HUDEP-2 (cell line): Measurements from ENCODE around the gene SDHC.
"Not testable (repeated sequence)": the region's sequence is repeated elsewhere in the genome, so short reads cannot be mapped to it uniquely, and the experiment has no call there.

Experiments
- DNase-seq, 76 experiments: peaks; one replicate each; lab custom pipeline; 2025; ENCODE audit not compliant: unreplicated experiment in 76 of 76; lab: John Stamatoyannopoulos, UW

The SDHC gene

DNA sequence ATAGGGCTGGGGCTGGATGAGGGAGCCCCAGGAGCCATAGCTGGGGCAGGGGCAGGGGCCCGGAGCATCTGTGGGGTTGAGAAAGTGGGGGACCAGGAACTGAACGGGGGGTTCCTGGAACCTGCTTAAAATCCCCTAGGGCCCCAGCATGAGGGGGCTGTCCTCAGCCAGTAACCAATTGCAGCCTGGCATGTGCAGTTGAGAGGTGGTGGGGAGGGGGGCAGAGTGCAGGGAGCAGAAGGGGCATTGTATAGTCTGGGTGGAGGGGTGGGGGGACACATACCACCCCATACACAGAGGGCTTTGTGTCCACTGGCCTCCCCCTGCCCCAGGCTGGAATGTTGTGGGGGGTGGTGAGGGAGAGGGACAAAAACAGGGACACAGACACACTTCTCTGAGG is 4.3 kb upstream of the SDHC start, which contains the start of gene MPZ:
Gene MPZ, minus strand, starts transcription at position 101 of the 400 bp plus-strand sequence. Its CDS starts 63 bp downstream, at position 38.
- no peak for DNase-seq

DNA sequence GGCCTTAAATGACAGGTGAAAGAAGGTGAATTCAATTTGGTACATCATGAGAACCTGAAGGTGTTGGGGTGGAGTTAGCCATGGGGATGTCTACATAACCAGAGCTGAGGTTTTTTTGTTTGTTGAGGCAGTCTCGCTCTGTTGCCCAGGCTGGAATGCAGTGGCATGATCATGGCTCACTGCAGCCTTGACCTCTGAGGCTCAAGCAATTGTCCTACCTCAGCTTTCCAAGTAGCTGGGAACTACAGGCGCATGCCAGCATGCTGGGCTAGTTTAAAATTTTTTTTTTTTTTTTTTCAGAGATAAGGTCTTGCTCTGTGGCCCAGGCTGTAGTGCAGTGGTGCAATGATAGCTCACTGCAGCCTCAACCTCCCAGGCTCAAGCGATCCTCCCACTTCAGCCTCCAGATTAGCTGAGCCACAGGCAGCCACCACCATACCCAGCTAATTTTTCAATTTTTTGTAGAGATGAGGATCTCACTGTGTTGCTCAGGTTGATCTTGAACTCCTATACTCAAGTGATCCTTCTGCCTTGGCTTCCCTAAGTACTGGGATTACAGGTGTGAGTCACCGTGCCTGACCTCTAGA is 2.5 kb upstream of the SDHC start:
- DNase-seq: no peak

DNA sequence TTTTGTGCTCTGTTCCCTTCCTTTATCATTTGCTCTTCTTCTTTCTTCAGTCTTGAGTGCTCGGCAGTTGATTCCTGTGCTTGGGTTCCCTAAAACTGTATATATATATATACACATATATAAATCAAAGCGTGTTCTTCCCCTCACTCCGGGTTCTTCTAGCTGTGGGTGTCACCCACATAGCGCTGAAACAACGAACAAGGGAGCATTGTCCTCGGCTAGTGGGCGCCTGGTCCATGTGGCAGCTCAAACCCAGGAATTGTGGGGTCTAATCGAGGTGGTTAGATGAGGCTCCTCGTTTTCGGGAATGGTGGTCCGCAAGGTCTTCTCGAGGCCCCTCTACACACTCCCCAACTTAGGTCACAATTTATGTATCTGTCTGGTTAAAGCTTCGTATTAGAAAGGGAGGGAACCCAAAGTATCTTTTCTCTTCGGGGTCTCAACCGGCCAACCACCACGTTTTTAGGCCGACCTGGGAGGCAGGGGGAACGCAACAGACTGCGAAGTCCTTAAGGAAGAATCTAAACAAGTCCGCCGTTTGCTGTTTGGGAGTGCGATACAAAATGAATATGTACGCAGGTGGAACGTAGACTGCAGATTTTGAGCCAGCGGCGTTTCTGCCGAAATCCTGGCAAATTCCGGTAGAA is 504 bp upstream of the SDHC start:
- no peak for DNase-seq

DNA sequence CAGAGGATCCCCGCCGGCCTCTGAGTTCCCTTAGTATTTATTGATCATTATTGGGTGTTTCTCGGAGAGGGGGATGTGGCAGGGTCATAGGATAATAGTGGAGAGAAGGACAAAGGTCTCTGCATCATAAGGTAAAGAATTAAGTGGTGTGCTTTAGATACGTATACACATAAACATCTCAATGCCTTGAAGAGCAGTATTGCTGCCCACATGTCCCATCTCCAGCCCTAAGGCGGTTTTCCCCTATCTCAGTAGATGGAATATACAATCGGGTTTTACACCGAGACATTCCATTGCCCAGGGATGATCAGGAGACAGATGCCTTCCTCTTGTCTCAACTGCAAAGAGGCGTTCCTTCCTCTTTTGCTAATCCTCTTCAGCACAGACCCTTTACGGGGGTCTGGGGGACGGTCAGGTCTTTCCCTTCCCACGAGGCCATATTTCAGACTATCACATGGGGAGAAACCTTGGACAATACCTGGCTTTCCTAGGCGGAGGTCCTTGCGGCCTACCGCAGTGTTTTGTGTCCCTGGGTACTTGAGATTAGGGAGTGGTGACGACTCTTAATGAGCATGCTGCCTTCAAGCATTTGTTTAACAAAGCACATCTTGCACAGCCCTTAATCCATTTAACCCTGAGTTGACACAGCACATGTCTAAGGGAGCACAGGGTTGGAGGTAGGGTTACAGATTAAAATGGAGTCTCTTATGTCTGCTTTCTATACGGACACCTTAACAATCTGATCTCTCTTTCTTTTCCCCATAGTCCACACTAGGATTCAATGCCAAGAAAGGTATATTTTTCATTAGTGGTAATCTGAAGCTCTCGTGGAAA is 1.9 kb downstream of the SDHC start:
- DNase-seq: not testable (repeated sequence)

DNA sequence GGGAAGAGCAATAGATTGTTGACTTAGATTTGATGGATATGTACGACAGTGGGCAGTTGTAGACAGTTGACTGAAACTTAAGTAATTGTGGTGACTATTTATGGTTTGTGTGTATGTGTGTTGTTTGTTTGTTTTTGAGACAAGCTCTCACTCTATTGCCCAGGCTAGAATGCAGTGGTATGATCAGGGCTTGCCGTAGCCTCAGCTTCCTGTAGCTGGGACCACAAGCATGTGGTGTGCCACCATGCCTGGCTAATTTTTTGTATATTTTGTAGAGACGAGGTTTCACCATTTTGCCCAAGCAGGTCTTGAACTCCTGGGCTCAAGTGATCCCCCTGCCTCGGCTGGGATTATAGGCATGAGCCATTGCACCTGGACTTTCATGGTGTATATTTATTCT is 9.8 kb downstream of the SDHC start:
- no peak for DNase-seq

DNA sequence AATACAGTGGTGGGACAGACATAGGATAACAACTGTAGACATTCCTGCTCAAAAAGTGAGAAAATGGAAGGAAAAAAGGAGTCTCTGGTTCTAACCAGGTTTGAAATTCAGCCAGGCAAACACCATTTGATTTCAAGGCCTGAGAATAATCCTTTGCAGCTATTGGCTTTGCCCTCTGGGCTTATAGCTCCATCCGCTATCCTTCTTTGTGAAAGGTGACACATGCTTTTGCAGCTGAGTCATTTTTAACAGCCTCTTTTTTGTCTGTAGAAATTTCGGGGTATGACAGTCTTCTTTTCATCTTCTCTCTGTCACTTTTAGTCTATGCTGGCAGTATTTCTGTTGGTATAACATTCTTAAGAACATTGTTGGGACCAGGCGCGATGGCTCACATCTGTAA is 16.2 kb downstream of the SDHC start:
- DNase-seq: no peak

DNA sequence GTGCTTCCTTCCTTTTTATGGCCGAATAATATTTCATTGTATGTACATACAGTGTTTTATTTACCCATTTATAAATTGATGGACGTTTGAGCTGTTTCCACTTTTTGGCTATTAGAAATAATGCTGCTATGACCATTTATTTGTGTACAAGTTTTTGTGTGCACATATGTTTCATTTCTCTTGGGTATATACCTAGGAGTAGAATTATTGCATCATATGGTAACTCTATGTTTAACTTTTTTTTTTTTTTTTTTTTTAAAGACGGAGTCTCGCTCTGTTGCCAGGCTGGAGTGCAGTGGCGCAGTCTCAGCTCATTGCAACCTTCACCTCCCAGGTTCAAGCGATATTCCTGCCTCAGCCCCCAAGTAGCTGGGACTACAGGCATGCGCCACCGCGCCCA is 19.0 kb downstream of the SDHC start:
- no peak for DNase-seq

DNA sequence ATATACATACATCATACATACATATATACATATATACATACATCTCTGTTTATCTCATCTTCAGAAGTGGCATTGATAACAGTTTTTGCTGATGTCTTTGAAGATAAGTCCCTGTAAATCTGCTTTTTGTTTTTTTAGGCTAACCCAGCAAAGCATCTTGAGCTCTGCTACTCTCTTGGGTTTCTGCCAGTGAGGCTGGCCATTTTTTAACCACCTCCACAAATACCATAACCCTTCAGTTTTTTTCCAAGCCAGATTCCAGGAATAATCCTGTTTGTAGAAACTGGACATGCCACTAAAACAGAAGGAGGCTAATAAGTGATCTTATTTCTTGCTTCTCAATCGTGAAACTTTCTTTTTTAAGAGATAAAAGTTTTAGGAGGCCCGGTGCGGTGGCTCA is 21.6 kb downstream of the SDHC start:
- no peak for DNase-seq

DNA sequence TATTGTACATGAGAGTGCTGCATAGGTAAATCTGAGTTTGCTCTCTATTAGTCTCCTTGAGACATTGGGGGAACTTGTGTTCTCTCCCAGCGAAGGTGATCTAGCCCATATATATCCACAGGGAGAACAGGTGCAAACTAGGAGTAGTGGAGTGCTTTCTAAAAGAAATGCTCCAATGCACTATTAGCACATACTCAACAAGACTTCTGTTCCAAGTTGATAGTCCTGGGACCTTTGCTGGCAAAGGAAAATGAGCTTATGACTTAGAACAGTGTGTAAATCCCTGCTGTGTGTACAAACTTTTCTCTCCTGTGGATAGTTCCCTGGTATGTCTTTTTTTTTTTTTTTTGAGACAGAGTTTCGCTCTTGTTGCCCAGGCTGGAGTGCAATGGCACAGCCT is 28.0 kb downstream of the SDHC start:
- no peak for DNase-seq

DNA sequence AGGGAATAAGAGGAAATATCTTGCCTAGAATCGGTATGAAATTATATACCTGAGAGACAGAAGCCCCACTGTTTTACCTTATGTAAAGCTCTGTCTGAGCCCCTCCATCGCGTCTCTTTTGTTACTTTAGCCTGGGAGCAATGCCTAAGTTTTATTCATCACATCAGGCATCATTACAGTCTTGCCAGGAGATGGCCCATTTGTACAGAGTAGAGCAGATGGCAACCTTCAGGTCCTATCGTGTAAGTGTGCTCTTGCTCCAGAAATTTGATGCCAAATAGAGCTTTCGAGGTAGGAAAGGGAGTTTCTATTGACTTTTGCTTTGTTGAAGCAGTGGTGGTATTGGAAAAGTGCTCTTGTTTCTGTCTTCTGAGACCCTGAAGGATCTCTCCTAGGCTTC is 28.6 kb downstream of the SDHC start:
- DNase-seq: no peak

DNA sequence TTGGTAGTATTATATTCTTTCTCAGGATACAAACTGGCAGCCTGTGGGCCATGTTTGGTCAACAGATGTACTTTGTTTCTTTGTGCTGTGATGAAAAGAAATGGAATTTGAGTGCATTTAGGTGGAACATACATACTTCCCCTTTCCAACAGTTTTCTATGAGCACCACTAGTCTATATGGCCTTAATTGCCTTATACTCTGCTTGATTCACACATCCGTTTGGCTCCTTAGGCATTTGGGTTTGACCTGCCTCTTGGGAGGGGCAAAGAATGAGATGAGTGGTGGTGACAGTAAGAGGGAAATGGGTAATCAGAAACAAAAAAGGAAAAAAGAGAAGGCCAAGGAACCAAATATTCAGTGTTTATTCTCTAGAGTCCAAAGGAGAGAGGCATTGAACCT is 36.5 kb downstream of the SDHC start:
- DNase-seq: no peak

DNA sequence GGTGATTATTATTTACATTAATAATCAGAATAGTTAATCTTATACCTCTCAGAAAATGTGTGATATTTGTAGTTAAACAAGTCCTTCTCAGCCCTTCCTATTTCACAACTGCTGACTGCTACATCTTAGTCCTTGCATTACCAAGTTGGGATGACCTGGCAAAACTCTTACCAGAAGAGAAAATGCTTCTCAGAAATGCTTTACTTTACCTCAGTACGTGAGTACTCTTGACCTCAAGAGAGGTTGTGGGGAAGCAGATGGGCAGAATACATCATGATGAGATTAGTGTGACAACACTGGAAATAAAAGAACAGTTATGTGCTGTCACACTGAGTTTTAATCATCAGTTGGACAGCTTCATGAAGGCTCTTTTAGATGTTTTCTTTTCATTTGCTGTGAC is 37.3 kb downstream of the SDHC start:
- DNase-seq: no peak

DNA sequence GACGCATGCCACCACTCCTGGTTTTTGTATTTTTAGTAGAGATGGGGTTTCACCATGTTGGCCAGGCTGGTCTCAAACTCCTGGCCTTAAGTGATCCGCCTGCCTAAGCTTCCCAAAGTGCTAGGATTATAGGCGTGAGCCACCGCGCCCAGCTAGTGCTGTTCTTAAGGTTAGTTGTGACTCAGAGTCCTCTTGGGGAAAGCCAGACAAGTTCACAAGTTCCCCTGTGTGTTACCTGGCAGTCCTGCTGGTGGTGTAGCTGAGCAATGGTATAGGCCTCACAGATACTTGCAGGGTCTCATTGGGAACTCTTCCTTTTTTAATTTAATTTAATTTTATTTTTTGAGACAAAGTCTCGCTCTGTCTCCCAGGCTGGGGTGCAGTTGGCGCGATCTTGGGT is 42.9 kb downstream of the SDHC start:
- no peak for DNase-seq

DNA sequence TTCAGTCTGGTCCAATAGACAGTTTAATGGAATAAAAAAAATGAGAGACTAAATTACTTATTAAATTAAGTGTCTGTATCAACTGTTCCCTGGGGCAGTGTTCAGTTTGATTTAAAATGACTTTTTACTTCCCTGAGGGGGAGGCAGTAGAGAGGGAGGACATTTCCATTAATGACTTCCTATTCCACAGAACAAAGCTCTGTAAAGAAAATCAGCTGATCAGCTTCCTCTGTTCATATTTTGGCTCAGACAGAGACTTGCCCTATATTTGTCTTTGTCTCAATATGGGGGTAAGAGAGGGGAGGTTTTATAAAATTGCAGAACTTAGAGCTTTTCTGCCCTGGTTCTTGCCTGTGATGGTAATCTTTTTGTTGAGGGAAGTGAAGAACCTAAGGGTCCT is 45.1 kb downstream of the SDHC start:
- no peak for DNase-seq

DNA sequence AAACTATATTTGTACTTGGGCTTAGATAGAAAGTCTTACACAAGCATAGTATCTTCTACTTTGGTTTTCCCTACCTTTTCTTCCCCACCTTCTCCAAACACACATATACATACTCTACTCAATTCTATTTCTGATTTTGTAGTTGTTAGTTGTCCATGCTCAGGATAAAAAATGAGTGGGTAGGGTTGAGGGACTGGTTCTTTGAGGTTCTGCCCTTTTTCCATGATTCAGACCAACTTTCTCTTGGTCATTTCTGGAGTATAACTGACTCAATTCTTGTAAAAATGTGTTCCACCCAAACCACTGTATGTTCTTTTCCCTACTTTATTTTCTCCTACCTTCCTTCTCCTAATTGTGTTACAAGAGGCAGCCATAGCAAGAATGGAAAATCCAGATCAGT is 50.2 kb downstream of the SDHC start:
- DNase-seq: no peak

DNA sequence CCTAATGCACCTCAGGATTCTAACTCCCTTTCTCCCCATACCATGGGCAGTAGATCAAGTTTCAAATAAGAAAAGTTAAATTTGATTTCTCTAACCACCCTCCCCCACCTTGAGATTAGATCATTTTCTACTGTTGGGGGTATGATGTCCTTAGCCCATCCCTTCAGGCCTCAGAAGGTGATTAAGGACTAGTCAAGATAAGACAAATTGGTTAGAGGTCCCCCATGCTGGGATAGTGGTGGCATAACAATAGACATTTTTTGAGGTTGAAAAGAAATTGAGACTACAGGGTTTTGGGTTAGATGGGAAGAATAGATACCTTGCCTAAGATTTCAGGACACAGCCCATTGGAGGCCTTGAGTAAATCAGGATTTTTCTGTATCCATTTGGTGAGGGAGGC is 51.0 kb downstream of the SDHC start:
- no peak for DNase-seq

DNA sequence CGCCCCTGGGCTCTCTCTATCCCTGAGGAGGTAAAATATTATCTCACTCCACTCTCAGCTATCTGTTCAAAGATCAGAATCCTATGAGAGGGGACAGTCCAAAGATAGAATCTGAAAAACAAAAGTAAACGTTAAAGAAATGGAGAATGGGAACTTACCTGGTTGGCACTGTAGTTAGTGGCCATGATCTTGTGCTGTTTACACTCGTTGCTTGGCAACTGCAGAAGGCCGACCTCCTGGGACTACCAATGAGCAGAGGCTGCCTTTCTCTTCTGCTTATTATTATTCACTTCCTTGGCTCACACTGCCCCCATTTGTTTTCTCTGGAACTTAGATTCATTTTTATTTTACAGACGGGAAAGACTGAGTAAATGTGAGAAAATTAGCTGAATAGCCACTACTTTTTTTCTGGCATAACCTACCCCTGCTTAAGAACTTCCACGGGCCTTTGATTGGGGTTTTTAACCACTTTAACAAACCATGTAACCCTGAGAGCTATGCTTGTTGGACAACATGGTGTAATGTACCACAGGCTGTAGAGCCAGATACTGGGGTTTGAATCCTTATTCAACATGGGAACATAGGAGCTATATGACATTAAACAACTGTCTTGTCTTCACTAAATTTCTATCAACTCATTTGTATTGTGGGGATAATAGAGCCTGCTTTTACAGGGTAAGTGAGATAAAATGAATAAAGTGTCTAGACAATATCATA is 53.7 kb downstream of the SDHC start, which contains the start of gene CFAP126:
Gene CFAP126, minus strand, starts transcription at position 193 of the 717 bp plus-strand sequence. Its CDS starts 8 bp downstream, at position 185.
- DNase-seq: peak in 37 of 76 experiments; percentile 1 to 60 (median 13)

DNA sequence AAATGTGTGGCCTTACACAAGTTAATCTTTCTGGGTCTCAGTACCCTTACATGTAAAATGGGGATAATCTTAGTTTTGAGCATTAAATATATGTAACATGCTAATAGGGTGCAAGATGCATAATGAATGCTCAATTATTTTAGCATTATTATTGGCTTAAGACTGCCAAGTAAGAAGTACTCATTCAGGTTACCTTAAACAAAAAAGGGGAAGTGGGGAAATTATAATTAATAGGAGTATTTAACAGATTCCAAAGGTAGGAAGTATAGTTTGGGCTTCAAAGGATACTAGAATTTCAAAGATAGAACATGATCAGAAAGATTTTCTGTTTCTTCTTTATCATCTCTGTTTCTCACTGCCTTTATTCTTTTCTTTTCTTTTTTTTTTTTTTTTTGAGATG is 59.3 kb downstream of the SDHC start:
- DNase-seq: no peak

DNA sequence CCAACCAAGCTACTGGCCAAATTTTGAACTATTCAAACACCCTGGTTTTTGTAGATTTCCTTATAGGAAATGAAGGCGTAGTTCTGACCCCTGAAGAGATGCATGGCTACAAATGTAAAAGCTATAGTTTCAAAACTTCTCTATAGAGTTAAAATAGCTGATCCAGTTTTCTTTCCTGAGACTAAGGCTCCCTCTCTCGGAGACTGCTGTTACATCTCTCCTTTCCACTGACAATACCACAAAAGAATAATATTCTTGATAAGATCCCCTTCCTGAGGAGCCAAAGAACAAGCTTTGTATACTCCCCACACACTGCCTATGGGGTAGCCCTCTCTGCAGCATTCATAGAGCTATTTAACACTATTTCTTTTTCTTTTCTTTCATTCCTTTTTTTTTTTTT is 60.2 kb downstream of the SDHC start:
- DNase-seq: peak in 6 of 76 experiments; percentile 2 to 28 (median 11)

DNA sequence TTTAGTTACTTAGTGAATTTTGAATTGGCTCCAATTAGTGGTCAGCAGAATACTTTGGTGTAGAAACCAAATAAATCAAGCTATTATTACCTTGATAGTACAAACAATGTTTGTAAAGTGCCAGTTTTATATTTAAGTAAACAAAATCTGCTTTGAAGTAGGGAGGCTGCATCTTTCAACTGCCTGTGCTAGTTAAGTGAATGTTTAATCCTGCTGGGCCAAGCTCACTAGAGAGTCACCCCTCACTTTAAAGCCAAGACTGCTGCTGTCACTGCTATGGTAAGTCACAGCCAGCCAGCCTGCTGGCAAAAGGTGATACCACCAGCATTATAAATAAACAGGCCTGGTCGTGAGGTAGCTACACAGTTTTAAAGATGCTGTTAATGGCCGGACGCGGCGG is 63.8 kb downstream of the SDHC start:
- DNase-seq: no peak

DNA sequence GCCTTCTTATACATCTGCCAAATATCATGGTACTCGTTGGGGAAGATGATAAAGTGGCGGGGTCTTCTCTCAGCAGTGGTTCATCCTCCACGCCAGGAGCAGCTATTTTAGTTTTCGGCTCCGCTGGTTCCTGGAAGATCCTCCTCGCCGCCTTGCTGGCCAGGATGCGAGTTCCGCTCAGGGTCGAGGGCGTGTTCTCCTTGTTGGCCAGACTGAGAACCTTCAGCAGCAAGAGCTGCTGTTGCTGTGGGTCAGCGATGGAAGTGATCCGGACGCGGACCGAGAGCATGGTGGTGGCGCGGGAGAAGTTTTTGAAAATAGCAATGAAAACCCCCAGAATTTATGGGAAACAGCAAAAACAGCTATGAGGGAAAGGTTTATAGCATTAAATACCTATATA is 64.9 kb downstream of the SDHC start:
- no peak for DNase-seq
